Lung (tissue), 12 donors: ENCODE data around the gene MMP8. TPM values are rescaled to one million over a fixed set of nuclear protein-coding genes. Genes with fewer than 3 reads are reported as not detected.
"Not testable (repeated sequence)": the region's sequence is repeated elsewhere in the genome, so short reads cannot be mapped to it uniquely, and the experiment has no call there.

ENCODE experiments used
- ATAC-seq: fragments of 200-7000 bp; cut with Tn5 transposase; one replicate; pipeline ENCODE4 v1.9.1; 2020; ENCODE audit warnings: moderate number of reproducible peaks; ENCODE audit not compliant: insufficient read depth, low FRiP score
- DNase-seq, 3 donors: peaks; one replicate each; pipeline ENCODE4 v3.0.0-alpha.2; 2013 to 2017
- H3K27ac ChIP-seq, 2 donors: one replicate each; pipeline ENCODE4 v1.5.1; 2013; ENCODE audit warnings: mild to moderate bottlenecking in 2 of 2, moderate library complexity in 2 of 2, control low read depth in 1 of 2, inconsistent platforms in 1 of 2, low read depth in 1 of 2, low read length in 1 of 2
- H3K27me3 ChIP-seq, 3 donors: one replicate each; pipeline ENCODE4 v1.5.1; 2013; ENCODE audit warnings: low read length in 2 of 3; ENCODE audit not compliant: control insufficient read depth in 3 of 3, insufficient read depth in 3 of 3
- H3K36me3 ChIP-seq, 4 donors: one replicate each; pipeline ENCODE4 v1.5.1; 2013; ENCODE audit warnings: low read length in 4 of 4, mild to moderate bottlenecking in 1 of 4, moderate library complexity in 1 of 4; ENCODE audit not compliant: control insufficient read depth in 4 of 4, insufficient read depth in 4 of 4
- H3K4me1 ChIP-seq, 5 donors: one replicate each; pipeline ENCODE4 v1.5.1; 2013; ENCODE audit warnings: low read length in 5 of 5, mild to moderate bottlenecking in 2 of 5, moderate library complexity in 1 of 5; ENCODE audit not compliant: control insufficient read depth in 5 of 5, insufficient read depth in 5 of 5
- H3K4me3 ChIP-seq: one replicate; pipeline ENCODE4 v1.5.1; 2013; ENCODE audit warnings: mild to moderate bottlenecking, control low read depth, moderate library complexity
- H3K9ac ChIP-seq, 2 donors: one replicate each; pipeline ENCODE4 v1.5.1; 2013; ENCODE audit warnings: low read length in 2 of 2, control low read depth in 1 of 2; ENCODE audit not compliant: insufficient read depth in 1 of 2
- H3K9me3 ChIP-seq, 4 donors: one replicate each; pipeline ENCODE4 v1.5.1; 2013; ENCODE audit warnings: low read length in 3 of 4, mild to moderate bottlenecking in 1 of 4, moderate library complexity in 1 of 4; ENCODE audit not compliant: control insufficient read depth in 4 of 4, insufficient read depth in 3 of 4
- WGBS, 2 donors: extraction: QIAGEN DNeasy Blood & Tissue Kit; methylation state at CpG; one replicate each; pipeline ENCODE4 v1.1.7; 2013; 5-methylcytosine and 5-hydroxymethylcytosine counted together
- polyA plus RNA-seq, 2 donors: library from polyadenylated mRNA; stranded (reverse); fragments of 200-250 nt; gene quantifications; one replicate each; pipeline ENCODE4 v1.2.1, GENCODE V29; 2013
- total RNA-seq, 2 donors: library from RNA; depleted of rRNA in 1 of 2; stranded (reverse); fragments of >200 nt in 1 of 2; gene quantifications; one replicate each; pipeline ENCODE4 v1.2.1, GENCODE V29; 2014 to 2021
- TF ChIP-seq, protein P1 (sequence below): IDR thresholded peaks from 2 replicates; pipeline ENCODE4 v1.5.1; 2012; ENCODE audit warnings: mild to moderate bottlenecking; ENCODE audit errors: control extremely low read depth, extremely low read depth
- donor health status: control.
- donor health status: control.
- donor health status: Bipolar disorder and iron deficiency.
- donor health status: healthy.
- donor health status: DM: yes; HTN: yes; CAD: no.

The MMP8 gene
- total and polyA plus RNA-seq, 4 donors = 0.30 to 77.5 (median 1.6) TPM

DNA sequence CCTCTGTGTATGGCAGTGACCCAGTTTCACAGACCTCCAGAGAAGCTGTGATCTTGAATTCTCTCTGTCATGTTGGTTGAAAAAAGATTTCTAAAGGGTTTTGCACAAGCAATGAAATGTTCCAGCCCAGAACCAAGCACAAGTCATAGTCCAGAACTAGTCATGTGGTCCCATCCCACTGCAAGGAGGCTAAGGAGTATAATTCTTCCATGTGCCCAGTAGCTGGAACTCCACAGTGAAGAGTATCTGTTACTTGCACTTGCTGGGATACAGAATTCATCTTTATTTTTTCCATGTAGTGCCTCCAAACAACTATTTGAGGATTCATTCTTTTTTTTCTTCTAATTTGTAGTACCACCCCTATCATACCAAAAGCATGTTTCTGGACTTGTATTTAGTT lies 9.9 kb upstream of the MMP8 start:
- Histone ChIP-seq H3K9ac (no peak overlapping the region), H3K27ac (no peak overlapping the region), H3K4me3 (no peak overlapping the region), H3K36me3 (no peaks in the 10 kb centered on the region), H3K4me1 (peaks cover 0 to 5% (median 0%) of the 10 kb centered on the region in 5 donors), H3K9me3 (no peaks in the 10 kb centered on the region), H3K27me3 (no peaks in the 10 kb centered on the region)
- DNase-seq (no peak), ATAC-seq (no peak)
- TF ChIP-seq, protein P1, sequence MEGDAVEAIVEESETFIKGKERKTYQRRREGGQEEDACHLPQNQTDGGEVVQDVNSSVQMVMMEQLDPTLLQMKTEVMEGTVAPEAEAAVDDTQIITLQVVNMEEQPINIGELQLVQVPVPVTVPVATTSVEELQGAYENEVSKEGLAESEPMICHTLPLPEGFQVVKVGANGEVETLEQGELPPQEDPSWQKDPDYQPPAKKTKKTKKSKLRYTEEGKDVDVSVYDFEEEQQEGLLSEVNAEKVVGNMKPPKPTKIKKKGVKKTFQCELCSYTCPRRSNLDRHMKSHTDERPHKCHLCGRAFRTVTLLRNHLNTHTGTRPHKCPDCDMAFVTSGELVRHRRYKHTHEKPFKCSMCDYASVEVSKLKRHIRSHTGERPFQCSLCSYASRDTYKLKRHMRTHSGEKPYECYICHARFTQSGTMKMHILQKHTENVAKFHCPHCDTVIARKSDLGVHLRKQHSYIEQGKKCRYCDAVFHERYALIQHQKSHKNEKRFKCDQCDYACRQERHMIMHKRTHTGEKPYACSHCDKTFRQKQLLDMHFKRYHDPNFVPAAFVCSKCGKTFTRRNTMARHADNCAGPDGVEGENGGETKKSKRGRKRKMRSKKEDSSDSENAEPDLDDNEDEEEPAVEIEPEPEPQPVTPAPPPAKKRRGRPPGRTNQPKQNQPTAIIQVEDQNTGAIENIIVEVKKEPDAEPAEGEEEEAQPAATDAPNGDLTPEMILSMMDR = no peak

DNA sequence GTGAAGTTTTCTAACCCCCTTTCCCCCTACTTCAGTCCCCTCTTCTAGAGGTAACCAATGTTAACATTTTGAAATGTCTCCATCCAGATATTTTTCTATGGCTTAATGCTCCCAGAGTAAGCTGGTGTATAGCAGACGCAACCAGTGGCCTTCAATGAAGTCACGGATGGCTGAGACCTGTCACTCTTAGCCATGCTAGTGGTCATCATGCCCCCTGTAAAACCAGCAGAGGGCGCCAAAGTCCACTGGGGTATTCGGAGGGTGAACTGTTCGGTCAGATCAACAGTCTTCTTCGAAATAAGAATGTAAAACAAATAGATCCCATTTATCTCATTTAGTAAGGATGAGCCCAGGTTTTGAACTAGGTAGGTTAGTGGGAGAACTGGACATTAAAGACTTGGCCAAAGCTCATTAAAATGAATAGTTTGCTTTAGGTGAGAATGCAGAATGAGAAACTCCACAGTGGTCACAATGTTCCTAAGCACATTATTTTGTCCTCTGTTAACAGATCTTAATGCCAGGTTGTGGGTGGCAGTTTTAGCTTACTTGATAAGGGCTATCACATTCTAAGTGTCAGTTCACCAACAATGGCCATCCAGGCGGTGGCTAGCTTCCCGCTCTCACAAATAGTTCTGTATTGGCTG lies 8.6 kb upstream of the MMP8 start:
- ATAC-seq (no peak), DNase-seq (no peak)
- Histone ChIP-seq H3K4me3 (no peak overlapping the region), H3K27ac (no peak overlapping the region), H3K9me3 (no peaks in the 10 kb centered on the region), H3K9ac (no peak overlapping the region), H3K4me1 (peaks cover 0 to 5% (median 0%) of the 10 kb centered on the region in 5 donors), H3K27me3 (no peaks in the 10 kb centered on the region), H3K36me3 (no peaks in the 10 kb centered on the region)
- 54 to 58% methylated on average over 8 of the region's 8 CpGs for WGBS, 2 donors
- TF ChIP-seq, protein P1 = peak; percentile 41

DNA sequence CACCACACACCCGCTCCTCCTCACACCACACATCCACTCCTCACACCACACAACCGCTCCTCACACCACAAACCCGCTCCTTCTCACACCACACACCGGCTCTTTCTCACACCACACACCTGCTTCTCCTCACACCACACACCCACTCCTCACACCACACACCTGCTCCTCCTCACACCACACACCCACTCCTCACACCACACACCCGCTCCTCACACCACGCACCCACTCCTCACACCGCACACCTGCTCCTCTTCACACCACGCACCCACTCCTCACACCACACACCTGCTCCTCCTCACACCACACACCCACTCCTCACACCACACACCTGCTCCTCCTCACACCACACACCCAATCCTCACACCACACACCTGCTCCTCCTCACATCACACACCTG lies 6.2 kb upstream of the MMP8 start:
- H3K9me3 ChIP-seq, ATAC-seq, H3K36me3 ChIP-seq, H3K9ac ChIP-seq, H3K4me3 ChIP-seq, H3K27ac ChIP-seq, H3K4me1 ChIP-seq, DNase-seq, H3K27me3 ChIP-seq: not testable (repeated sequence)
- 62 to 64% methylated on average over 8 of the region's 8 CpGs for WGBS, 2 donors

DNA sequence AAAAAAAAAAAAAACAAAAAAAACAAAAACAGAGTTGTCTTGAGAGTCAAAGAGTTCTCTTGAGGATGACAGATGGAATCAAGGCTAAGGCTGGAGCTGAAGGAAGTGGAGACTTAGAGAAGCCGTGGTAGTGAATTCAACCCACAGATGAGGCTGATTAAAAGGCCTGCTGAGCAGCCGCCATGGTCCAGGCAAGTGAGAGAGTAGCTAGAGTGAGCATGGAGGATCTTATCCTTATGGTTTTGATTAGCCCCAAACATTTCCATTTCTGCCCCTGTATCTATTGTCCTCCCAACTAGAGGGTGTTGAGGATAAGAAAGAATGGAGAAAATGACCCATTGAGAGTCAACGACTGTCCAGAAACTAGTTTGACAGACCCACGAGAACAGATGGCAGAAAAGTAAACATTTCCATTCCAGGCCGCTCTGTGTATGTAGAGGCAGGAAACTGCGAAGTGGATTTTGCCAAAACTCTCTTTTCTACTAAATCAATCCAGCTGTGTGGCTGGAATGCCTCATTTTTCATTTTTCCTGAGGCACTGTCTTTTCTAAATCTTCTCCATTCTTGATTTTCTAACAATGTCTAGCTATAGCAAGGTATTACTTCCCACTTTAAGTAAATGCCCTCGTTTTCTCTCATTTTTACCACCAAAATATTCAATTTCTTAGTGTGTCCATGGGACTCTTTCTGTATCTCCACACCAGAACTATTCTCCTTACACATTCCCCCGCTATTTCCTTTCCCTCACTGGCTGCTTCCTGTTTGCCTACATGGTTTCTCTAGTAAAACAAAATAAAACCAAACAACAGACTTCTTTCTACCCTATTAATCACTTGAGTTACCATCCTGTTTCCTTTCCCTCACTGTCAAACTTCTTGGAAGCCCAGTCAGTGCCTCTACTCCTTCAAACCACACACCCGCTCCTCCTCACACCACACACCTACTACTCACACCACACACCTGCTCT lies 5.4 kb upstream of the MMP8 start:
- no peak overlapping the region for H3K9ac ChIP-seq
- no peaks in the 10 kb centered on the region for H3K36me3 ChIP-seq
- H3K4me1 ChIP-seq = peaks cover 0 to 5% (median 0%) of the 10 kb centered on the region in 5 donors
- no peaks in the 10 kb centered on the region for H3K9me3 ChIP-seq
- DNase-seq (peak in 2 of 3 donors; percentile 48 to 73), ATAC-seq (no peak)
- TF ChIP-seq, protein P1 = no peak
- 52 to 63% methylated on average over 9 of the region's 9 CpGs for WGBS, 2 donors
- no peak overlapping the region for H3K4me3 ChIP-seq
- no peaks in the 10 kb centered on the region for H3K27me3 ChIP-seq
- H3K27ac ChIP-seq = no peak overlapping the region
